Stimulated activated effector memory CD8-positive, alpha-beta T cell treated with anti-CD3 and anti-CD28 coated beads, Interleukin-12 subunit alpha, Interleukin-12 subunit beta, amount 100 ng/mL, for 72 hours (primary cell): ENCODE data around the gene UNC13C.

Experiments
- ATAC-seq: fragments of 150-1000 bp; cut with Tn5 transposase; 2 replicates; pipeline ENCODE4 v1.10.0; 2021
- DNase-seq, 2 donors: peaks; one replicate each; pipeline ENCODE4 v3.0.0; 2021 to 2022; ENCODE audit warnings: low spot score in 2 of 2
- H3K27ac Mint-ChIP-seq: one replicate; pipeline ENCODE4 v1.8.0; 2022; ENCODE audit warnings: mild to moderate bottlenecking, mixed read lengths
- H3K36me3 Mint-ChIP-seq: one replicate; pipeline ENCODE4 v1.8.0; 2022; ENCODE audit warnings: mild to moderate bottlenecking, mixed read lengths
- H3K4me1 Mint-ChIP-seq: one replicate; pipeline ENCODE4 v1.8.0; 2022; ENCODE audit warnings: mixed read lengths
- H3K4me3 Mint-ChIP-seq: one replicate; pipeline ENCODE4 v1.8.0; 2022; ENCODE audit warnings: mild to moderate bottlenecking, mixed read lengths
- H3K9me3 Mint-ChIP-seq: one replicate; pipeline ENCODE4 v1.8.0; 2022; ENCODE audit warnings: mixed read lengths

The UNC13C gene

GRCh38 chr15:54127574-54127973, 149.3 kb downstream of the UNC13C start:
- Mint-ChIP-seq H3K4me1 (no peaks in the 10 kb centered on the region), H3K27ac (no peak overlapping the region), H3K4me3 (no peak overlapping the region), H3K36me3 (no peaks in the 10 kb centered on the region), H3K9me3 (no peaks in the 10 kb centered on the region)
- ATAC-seq, result no peak
- DNase-seq, result no peak

GRCh38 chr15:54131410-54131809, 153.2 kb downstream of the UNC13C start:
- H3K4me1 Mint-ChIP-seq, result no peaks in the 10 kb centered on the region
- no peaks in the 10 kb centered on the region for H3K9me3 Mint-ChIP-seq
- DNase-seq (no peak), ATAC-seq (no peak)
- H3K36me3 Mint-ChIP-seq, result no peaks in the 10 kb centered on the region
- no peak overlapping the region for H3K27ac Mint-ChIP-seq
- H3K4me3 Mint-ChIP-seq, result no peak overlapping the region

GRCh38 chr15:54149115-54149531, 170.9 kb downstream of the UNC13C start:
- H3K9me3 Mint-ChIP-seq, result peaks cover 3% of the 10 kb centered on the region
- no peak for ATAC-seq

GRCh38 chr15:54150255-54150654, 172.0 kb downstream of the UNC13C start:
- Mint-ChIP-seq H3K9me3 (peaks cover 3% of the 10 kb centered on the region), H3K4me1 (no peaks in the 10 kb centered on the region), H3K4me3 (no peak overlapping the region), H3K27ac (no peak overlapping the region), H3K36me3 (no peaks in the 10 kb centered on the region)
- DNase-seq (no peak), ATAC-seq (no peak)

More at GRCh38 chr15:54149115-54149531, 170.9 kb downstream of the UNC13C start:
- Mint-ChIP-seq H3K36me3 (no peaks in the 10 kb centered on the region), H3K27ac (no peak overlapping the region), H3K4me3 (no peak overlapping the region), H3K4me1 (no peaks in the 10 kb centered on the region)
- no peak for DNase-seq

GRCh38 chr15:54159012-54159411, 180.8 kb downstream of the UNC13C start:
- no peak for ATAC-seq
- no peak overlapping the region for H3K4me3 Mint-ChIP-seq

GRCh38 chr15:54187325-54187724, 209.1 kb downstream of the UNC13C start:
- Mint-ChIP-seq H3K4me3 (no peak overlapping the region), H3K36me3 (no peaks in the 10 kb centered on the region), H3K4me1 (no peaks in the 10 kb centered on the region), H3K9me3 (peaks cover 4% of the 10 kb centered on the region), H3K27ac (no peak overlapping the region)
- ATAC-seq, result no peak
- DNase-seq, result no peak

More at GRCh38 chr15:54159012-54159411, 180.8 kb downstream of the UNC13C start:
- H3K9me3 Mint-ChIP-seq, result peaks cover 2% of the 10 kb centered on the region
- H3K36me3 Mint-ChIP-seq, result no peaks in the 10 kb centered on the region
- no peak for DNase-seq
- no peak overlapping the region for H3K27ac Mint-ChIP-seq
- no peaks in the 10 kb centered on the region for H3K4me1 Mint-ChIP-seq

- Mint-ChIP-seq H3K36me3 (no peaks in the 10 kb centered on the region), H3K4me1 (no peaks in the 10 kb centered on the region), H3K9me3 (peaks cover 13% of the 10 kb centered on the region), H3K27ac (no peak overlapping the region), H3K4me3 (no peak overlapping the region)
- DNase-seq, result no peak
- ATAC-seq, result no peak
Measured at GRCh38 chr15:54197995-54198394, 219.8 kb downstream of the UNC13C start.

GRCh38 chr15:54206586-54207321, 228.5 kb downstream of the UNC13C start:
- Mint-ChIP-seq H3K4me1 (no peaks in the 10 kb centered on the region), H3K4me3 (no peak overlapping the region), H3K27ac (no peak overlapping the region), H3K9me3 (peaks cover 3% of the 10 kb centered on the region), H3K36me3 (no peaks in the 10 kb centered on the region)
- ATAC-seq (no peak), DNase-seq (no peak)

- no peak for DNase-seq
Measured at GRCh38 chr15:54208786-54209185, 230.5 kb downstream of the UNC13C start.

GRCh38 chr15:54212635-54213034, 234.4 kb downstream of the UNC13C start:
- H3K9me3 Mint-ChIP-seq, result peaks cover 7% of the 10 kb centered on the region
- H3K36me3 Mint-ChIP-seq, result no peaks in the 10 kb centered on the region
- ATAC-seq (no peak), DNase-seq (no peak)
- H3K4me1 Mint-ChIP-seq, result no peaks in the 10 kb centered on the region
- no peak overlapping the region for H3K4me3 Mint-ChIP-seq
- no peak overlapping the region for H3K27ac Mint-ChIP-seq

More at GRCh38 chr15:54208786-54209185, 230.5 kb downstream of the UNC13C start:
- Mint-ChIP-seq H3K4me3 (no peak overlapping the region), H3K9me3 (peaks cover 2% of the 10 kb centered on the region), H3K36me3 (no peaks in the 10 kb centered on the region), H3K4me1 (no peaks in the 10 kb centered on the region), H3K27ac (no peak overlapping the region)
- ATAC-seq, result no peak

GRCh38 chr15:54226455-54226854, 248.2 kb downstream of the UNC13C start:
- no peak for DNase-seq
- H3K4me1 Mint-ChIP-seq, result no peaks in the 10 kb centered on the region

GRCh38 chr15:54227569-54227968, 249.3 kb downstream of the UNC13C start:
- Mint-ChIP-seq H3K9me3 (peaks cover 4% of the 10 kb centered on the region), H3K4me3 (no peak overlapping the region), H3K4me1 (no peaks in the 10 kb centered on the region), H3K27ac (no peak overlapping the region), H3K36me3 (no peaks in the 10 kb centered on the region)
- ATAC-seq (no peak), DNase-seq (no peak)

More at GRCh38 chr15:54226455-54226854, 248.2 kb downstream of the UNC13C start:
- peaks cover 6% of the 10 kb centered on the region for H3K9me3 Mint-ChIP-seq
- H3K36me3 Mint-ChIP-seq, result no peaks in the 10 kb centered on the region
- H3K4me3 Mint-ChIP-seq, result no peak overlapping the region
- ATAC-seq, result no peak
- H3K27ac Mint-ChIP-seq, result no peak overlapping the region

GRCh38 chr15:54250326-54250725, 272.1 kb downstream of the UNC13C start:
- Mint-ChIP-seq H3K4me3 (no peak overlapping the region), H3K9me3 (no peaks in the 10 kb centered on the region), H3K4me1 (no peaks in the 10 kb centered on the region), H3K36me3 (no peaks in the 10 kb centered on the region), H3K27ac (no peak overlapping the region)
- ATAC-seq (no peak), DNase-seq (no peak)

GRCh38 chr15:54256190-54256589, 277.9 kb downstream of the UNC13C start:
- ATAC-seq, result no peak
- H3K4me1 Mint-ChIP-seq, result no peaks in the 10 kb centered on the region
- no peaks in the 10 kb centered on the region for H3K9me3 Mint-ChIP-seq
- no peak overlapping the region for H3K4me3 Mint-ChIP-seq
- H3K27ac Mint-ChIP-seq, result no peak overlapping the region
- H3K36me3 Mint-ChIP-seq, result no peaks in the 10 kb centered on the region
- DNase-seq, result no peak

GRCh38 chr15:54273928-54274327, 295.7 kb downstream of the UNC13C start:
- peaks cover 2% of the 10 kb centered on the region for H3K9me3 Mint-ChIP-seq
- ATAC-seq, result no peak
- H3K4me3 Mint-ChIP-seq, result no peak overlapping the region
- no peaks in the 10 kb centered on the region for H3K4me1 Mint-ChIP-seq
- no peak overlapping the region for H3K27ac Mint-ChIP-seq
- DNase-seq, result no peak
- H3K36me3 Mint-ChIP-seq, result no peaks in the 10 kb centered on the region

- ATAC-seq, result no peak
- Mint-ChIP-seq H3K4me1 (no peaks in the 10 kb centered on the region), H3K27ac (no peak overlapping the region), H3K4me3 (no peak overlapping the region), H3K9me3 (no peaks in the 10 kb centered on the region), H3K36me3 (no peaks in the 10 kb centered on the region)
- DNase-seq, result no peak
Measured at GRCh38 chr15:54277834-54278233, 299.6 kb downstream of the UNC13C start.
